GM23338 (cell line): Measurements from ENCODE around the gene SYK. TPM values are rescaled to one million over a fixed set of nuclear protein-coding genes. Genes with fewer than 3 reads are reported as not detected.

Experiments
- ATAC-seq: fragments of 200-7000 bp; cut with Tn5 transposase; 3 replicates; pipeline ENCODE4 v1.9.1; 2020
- DNase-seq: peaks from one replicate; pipeline ENCODE4 v3.0.0-alpha.2; 2015; ENCODE audit warnings: low spot score
- H2AFZ ChIP-seq: fragments of 200-600 bp; sonication (generic); 2 replicates; pipeline ENCODE4 v1.8.0; 2016; ENCODE audit warnings: antibody characterized with exemption, mild to moderate bottlenecking, moderate library complexity
- H3F3A ChIP-seq: fragments of 200-600 bp; sonication (generic); replicated peaks from 2 replicates; pipeline ENCODE4 v1.8.0; 2017; ENCODE audit warnings: antibody characterized with exemption, mixed run types, low read depth
- H3K27ac ChIP-seq: fragments of 200-600 bp; sonication (generic); 2 replicates; pipeline ENCODE4 v1.6.1; 2016; ENCODE audit warnings: low read depth
- H3K27me3 ChIP-seq: fragments of 200-600 bp; sonication (generic); 2 replicates; pipeline ENCODE4 v1.8.0; 2016; ENCODE audit warnings: mild to moderate bottlenecking, mixed run types, moderate library complexity; ENCODE audit not compliant: insufficient read depth
- H3K36me3 ChIP-seq: fragments of 200-600 bp; sonication (generic); 2 replicates; pipeline ENCODE4 v1.8.0; 2016; ENCODE audit warnings: mild to moderate bottlenecking; ENCODE audit not compliant: insufficient read depth
- H3K4me1 ChIP-seq: fragments of 200-600 bp; sonication (generic); 2 replicates; pipeline ENCODE4 v1.8.0; 2016; ENCODE audit warnings: mild to moderate bottlenecking, moderate library complexity; ENCODE audit not compliant: insufficient read depth
- H3K4me2 ChIP-seq: fragments of 200-600 bp; sonication (generic); 2 replicates; pipeline ENCODE4 v1.7.1; 2017; ENCODE audit warnings: mixed run types
- H3K4me3 ChIP-seq: fragments of 200-600 bp; sonication (generic); 2 replicates; pipeline ENCODE4 v1.6.1; 2016; ENCODE audit warnings: mixed run types
- H3K79me2 ChIP-seq: fragments of 200-600 bp; sonication (generic); replicated peaks from 2 replicates; pipeline ENCODE4 v1.8.0; 2017; ENCODE audit warnings: mild to moderate bottlenecking; ENCODE audit not compliant: insufficient read depth
- H3K9me2 ChIP-seq: fragments of 200-600 bp; sonication (generic); 2 replicates; pipeline ENCODE4 v1.8.0; 2017; ENCODE audit not compliant: insufficient read depth
- H4K20me1 ChIP-seq: fragments of 200-600 bp; sonication (generic); replicated peaks from 2 replicates; pipeline ENCODE4 v1.8.0; 2017; ENCODE audit warnings: mild to moderate bottlenecking; ENCODE audit not compliant: insufficient read depth
- H3K27ac Mint-ChIP-seq: 2 replicates; pipeline ENCODE4 v1.8.0; 2020; ENCODE audit warnings: inconsistent platforms, mild to moderate bottlenecking, moderate library complexity, mixed read lengths
- H3K27me3 Mint-ChIP-seq: 3 replicates; pipeline ENCODE4 v1.8.0; 2022; ENCODE audit warnings: low read depth, mild to moderate bottlenecking, moderate library complexity, mixed read lengths, inconsistent platforms; ENCODE audit not compliant: insufficient read depth, poor library complexity
- H3K36me3 Mint-ChIP-seq: 3 replicates; pipeline ENCODE4 v1.8.0; 2021; ENCODE audit warnings: low read depth, mild to moderate bottlenecking, inconsistent platforms, moderate library complexity, mixed read lengths
- H3K4me1 Mint-ChIP-seq: 3 replicates; pipeline ENCODE4 v1.8.0; 2020; ENCODE audit warnings: mild to moderate bottlenecking, inconsistent platforms, mixed read lengths
- H3K4me3 Mint-ChIP-seq: 3 replicates; pipeline ENCODE4 v1.8.0; 2021; ENCODE audit warnings: moderate library complexity, mild to moderate bottlenecking, inconsistent platforms, mixed read lengths
- H3K9me3 Mint-ChIP-seq: 3 replicates; pipeline ENCODE4 v1.8.0; 2020; ENCODE audit warnings: moderate library complexity, mild to moderate bottlenecking, inconsistent platforms, mixed read lengths
- CREB1 ChIP-seq: fragments of 250-450 bp; sonication (Bioruptor Pico); IDR thresholded peaks from 2 replicates; pipeline ENCODE4 v1.5.0; 2020; ENCODE audit warnings: low read depth, mild to moderate bottlenecking, moderate library complexity
- EZH2 ChIP-seq: fragments of 200-600 bp; sonication (generic); IDR thresholded peaks from one replicate; pipeline ENCODE4 v1.8.0; 2017; ENCODE audit warnings: antibody characterized with exemption, mild to moderate bottlenecking, low read depth; ENCODE audit not compliant: unreplicated experiment
- EZH2phosphoT487 ChIP-seq: fragments of 200-600 bp; sonication (generic); IDR thresholded peaks from one replicate; pipeline ENCODE4 v1.8.1; 2018; ENCODE audit warnings: antibody characterized with exemption; ENCODE audit not compliant: unreplicated experiment
- NANOG ChIP-seq: IDR thresholded peaks from 2 replicates; pipeline ENCODE4 v1.6.1; 2016; ENCODE audit warnings: antibody characterized with exemption, borderline replicate concordance
- POLR2AphosphoS5 ChIP-seq: IDR thresholded peaks from 2 replicates; pipeline ENCODE4 v1.6.1; 2016; ENCODE audit warnings: antibody characterized with exemption, low read depth
- STAT1 ChIP-seq: IDR thresholded peaks from one replicate; pipeline ENCODE4 v1.6.1; 2016; ENCODE audit warnings: antibody characterized with exemption; ENCODE audit not compliant: unreplicated experiment
- ZNF114 ChIP-seq: fragments of 250-450 bp; sonication (Bioruptor Pico); IDR thresholded peaks from 2 replicates; pipeline ENCODE4 v1.5.0; 2020; ENCODE audit warnings: mild to moderate bottlenecking, moderate library complexity
- ZNF331 ChIP-seq: fragments of 250-450 bp; sonication (Bioruptor Pico); IDR thresholded peaks from 2 replicates; pipeline ENCODE4 v1.5.0; 2020; ENCODE audit warnings: low read depth, mild to moderate bottlenecking, moderate library complexity
- polyA plus RNA-seq: library from polyadenylated mRNA; unstranded; fragments of >200 nt; fragmentation: Nextera tagmentation; extraction: Ambion mirVana; gene quantifications from 2 replicates; pipeline ENCODE4 v1.2.1, GENCODE V29; 2016
- total RNA-seq: library from RNA; depleted of rRNA; stranded (reverse); fragments of >200 nt; shearing (Covaris generic); gene quantifications from 2 replicates; pipeline ENCODE4 v1.2.3, GENCODE V29; 2014
- TF ChIP-seq, protein P1 (sequence below): IDR thresholded peaks from 2 replicates; pipeline ENCODE4 v1.6.1; 2016; ENCODE audit warnings: antibody characterized with exemption
- TF ChIP-seq, protein P2 (sequence below), 2 experiments: fragments of 200-600 bp in 1 of 2; sonication (generic) in 1 of 2; conservative IDR thresholded peaks; 2 replicates each; pipeline versions ENCODE4 v1.5.1 to v1.6.1; 2016 to 2017; ENCODE audit warnings: antibody characterized with exemption in 2 of 2, low read depth in 2 of 2, mild to moderate bottlenecking in 2 of 2, moderate library complexity in 1 of 2
- TF ChIP-seq, protein P3 (sequence below): IDR thresholded peaks from one replicate; pipeline ENCODE4 v1.6.1; 2018; ENCODE audit warnings: antibody characterized with exemption; ENCODE audit not compliant: unreplicated experiment

The SYK gene
- total and polyA plus RNA-seq, 2 experiments from 2014 or later, result 1.5 to 5.8 TPM

DNA sequence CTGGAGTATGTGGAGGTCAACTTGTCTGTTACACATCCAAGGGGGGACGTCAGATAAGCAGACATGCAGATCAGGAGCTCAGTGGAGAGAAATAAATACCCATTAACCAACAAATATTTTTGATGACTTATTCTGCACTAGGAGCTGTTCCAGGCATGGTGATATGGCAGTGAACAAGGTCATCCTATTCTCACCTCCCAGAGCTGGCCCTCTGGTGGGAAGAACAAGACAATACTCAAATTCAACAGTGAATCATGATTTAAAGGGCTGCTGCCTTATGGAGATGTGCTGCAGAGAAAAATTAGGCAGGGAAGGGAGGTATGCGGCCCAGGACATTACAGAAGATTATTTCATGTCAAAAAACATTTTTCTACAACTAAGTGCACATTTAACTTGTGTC is 36.5 kb downstream of the SYK start:
- Histone ChIP-seq H3K79me2 (no peaks in the 10 kb centered on the region), H2AFZ (no peak overlapping the region), H3F3A (peaks cover 16% of the 10 kb centered on the region), H3K4me3 (no peak overlapping the region), H3K36me3 (no peaks in the 10 kb centered on the region), H3K9me2 (peaks cover 14% of the 10 kb centered on the region), H3K27ac (no peak overlapping the region), H3K27me3 (no peaks in the 10 kb centered on the region), H3K4me1 (no peaks in the 10 kb centered on the region), H4K20me1 (no peaks in the 10 kb centered on the region), H3K4me2 (no peak overlapping the region)
- Mint-ChIP-seq H3K27ac (no peak overlapping the region), H3K4me1 (no peaks in the 10 kb centered on the region), H3K9me3 (no peaks in the 10 kb centered on the region), H3K36me3 (no peaks in the 10 kb centered on the region), H3K27me3 (no peaks in the 10 kb centered on the region), H3K4me3 (no peak overlapping the region)
- DNase-seq (peak; percentile 5), ATAC-seq (0 out of 3 replicates have a peak, but pooled peaks have one; percentile 34)
- TF ChIP-seq, protein P1, sequence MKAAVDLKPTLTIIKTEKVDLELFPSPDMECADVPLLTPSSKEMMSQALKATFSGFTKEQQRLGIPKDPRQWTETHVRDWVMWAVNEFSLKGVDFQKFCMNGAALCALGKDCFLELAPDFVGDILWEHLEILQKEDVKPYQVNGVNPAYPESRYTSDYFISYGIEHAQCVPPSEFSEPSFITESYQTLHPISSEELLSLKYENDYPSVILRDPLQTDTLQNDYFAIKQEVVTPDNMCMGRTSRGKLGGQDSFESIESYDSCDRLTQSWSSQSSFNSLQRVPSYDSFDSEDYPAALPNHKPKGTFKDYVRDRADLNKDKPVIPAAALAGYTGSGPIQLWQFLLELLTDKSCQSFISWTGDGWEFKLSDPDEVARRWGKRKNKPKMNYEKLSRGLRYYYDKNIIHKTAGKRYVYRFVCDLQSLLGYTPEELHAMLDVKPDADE, result no peak
- TF ChIP-seq, protein P2, sequence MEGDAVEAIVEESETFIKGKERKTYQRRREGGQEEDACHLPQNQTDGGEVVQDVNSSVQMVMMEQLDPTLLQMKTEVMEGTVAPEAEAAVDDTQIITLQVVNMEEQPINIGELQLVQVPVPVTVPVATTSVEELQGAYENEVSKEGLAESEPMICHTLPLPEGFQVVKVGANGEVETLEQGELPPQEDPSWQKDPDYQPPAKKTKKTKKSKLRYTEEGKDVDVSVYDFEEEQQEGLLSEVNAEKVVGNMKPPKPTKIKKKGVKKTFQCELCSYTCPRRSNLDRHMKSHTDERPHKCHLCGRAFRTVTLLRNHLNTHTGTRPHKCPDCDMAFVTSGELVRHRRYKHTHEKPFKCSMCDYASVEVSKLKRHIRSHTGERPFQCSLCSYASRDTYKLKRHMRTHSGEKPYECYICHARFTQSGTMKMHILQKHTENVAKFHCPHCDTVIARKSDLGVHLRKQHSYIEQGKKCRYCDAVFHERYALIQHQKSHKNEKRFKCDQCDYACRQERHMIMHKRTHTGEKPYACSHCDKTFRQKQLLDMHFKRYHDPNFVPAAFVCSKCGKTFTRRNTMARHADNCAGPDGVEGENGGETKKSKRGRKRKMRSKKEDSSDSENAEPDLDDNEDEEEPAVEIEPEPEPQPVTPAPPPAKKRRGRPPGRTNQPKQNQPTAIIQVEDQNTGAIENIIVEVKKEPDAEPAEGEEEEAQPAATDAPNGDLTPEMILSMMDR (conservative IDR thresholded peaks at IDR 0.05; ENCODE audit: low read depth in 2 of 2), result peak; percentile 22 to 25; a peak in 1 of 4 replicates

DNA sequence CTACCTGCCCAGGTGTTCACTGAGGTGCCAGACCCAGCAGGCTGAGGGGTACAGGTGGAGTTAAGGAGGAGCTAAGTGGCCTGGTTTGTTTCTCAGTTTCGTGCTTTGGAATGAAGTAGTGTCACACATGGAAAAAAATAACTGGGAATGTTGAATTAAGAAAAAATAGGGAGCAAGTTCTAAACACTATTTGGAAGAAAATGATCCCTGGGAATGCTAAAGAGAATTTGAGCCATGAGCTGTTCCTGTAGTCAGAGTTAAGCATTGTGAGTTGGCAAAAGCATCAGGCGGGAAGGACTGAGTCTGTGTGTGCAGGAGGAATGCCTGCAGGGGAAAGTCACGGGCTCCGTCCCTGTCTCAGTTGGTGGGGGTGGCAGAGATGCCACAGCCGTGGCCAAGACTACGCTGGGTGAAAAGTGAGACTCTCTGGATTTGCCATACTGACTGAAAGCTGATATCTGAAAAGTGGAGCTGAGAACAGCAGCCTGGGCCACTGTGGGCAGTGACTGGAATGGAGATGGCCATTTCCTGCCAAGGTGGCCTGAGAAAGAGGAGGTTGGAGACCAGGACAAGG is 37.0 kb downstream of the SYK start:
- Histone ChIP-seq H3K79me2 (no peaks in the 10 kb centered on the region), H4K20me1 (no peaks in the 10 kb centered on the region), H3K9me2 (peaks cover 14% of the 10 kb centered on the region), H2AFZ (no peak overlapping the region), H3K4me3 (no peak overlapping the region), H3K27ac (no peak overlapping the region), H3K4me2 (no peak overlapping the region), H3F3A (peaks cover 16% of the 10 kb centered on the region), H3K27me3 (no peaks in the 10 kb centered on the region), H3K4me1 (no peaks in the 10 kb centered on the region), H3K36me3 (no peaks in the 10 kb centered on the region)
- Mint-ChIP-seq H3K4me3 (no peak overlapping the region), H3K36me3 (no peaks in the 10 kb centered on the region), H3K4me1 (no peaks in the 10 kb centered on the region), H3K27ac (no peak overlapping the region), H3K27me3 (no peaks in the 10 kb centered on the region), H3K9me3 (no peaks in the 10 kb centered on the region)
- DNase-seq (no peak), ATAC-seq (no peak)
- TF ChIP-seq EZH2, result no peak
- TF ChIP-seq ZNF114 (CRISPR knock-in tag), result no peak
- TF ChIP-seq, protein P2 (conservative IDR thresholded peaks at IDR 0.05; ENCODE audit: low read depth in 2 of 2), result no peak
- TF ChIP-seq, protein P3, sequence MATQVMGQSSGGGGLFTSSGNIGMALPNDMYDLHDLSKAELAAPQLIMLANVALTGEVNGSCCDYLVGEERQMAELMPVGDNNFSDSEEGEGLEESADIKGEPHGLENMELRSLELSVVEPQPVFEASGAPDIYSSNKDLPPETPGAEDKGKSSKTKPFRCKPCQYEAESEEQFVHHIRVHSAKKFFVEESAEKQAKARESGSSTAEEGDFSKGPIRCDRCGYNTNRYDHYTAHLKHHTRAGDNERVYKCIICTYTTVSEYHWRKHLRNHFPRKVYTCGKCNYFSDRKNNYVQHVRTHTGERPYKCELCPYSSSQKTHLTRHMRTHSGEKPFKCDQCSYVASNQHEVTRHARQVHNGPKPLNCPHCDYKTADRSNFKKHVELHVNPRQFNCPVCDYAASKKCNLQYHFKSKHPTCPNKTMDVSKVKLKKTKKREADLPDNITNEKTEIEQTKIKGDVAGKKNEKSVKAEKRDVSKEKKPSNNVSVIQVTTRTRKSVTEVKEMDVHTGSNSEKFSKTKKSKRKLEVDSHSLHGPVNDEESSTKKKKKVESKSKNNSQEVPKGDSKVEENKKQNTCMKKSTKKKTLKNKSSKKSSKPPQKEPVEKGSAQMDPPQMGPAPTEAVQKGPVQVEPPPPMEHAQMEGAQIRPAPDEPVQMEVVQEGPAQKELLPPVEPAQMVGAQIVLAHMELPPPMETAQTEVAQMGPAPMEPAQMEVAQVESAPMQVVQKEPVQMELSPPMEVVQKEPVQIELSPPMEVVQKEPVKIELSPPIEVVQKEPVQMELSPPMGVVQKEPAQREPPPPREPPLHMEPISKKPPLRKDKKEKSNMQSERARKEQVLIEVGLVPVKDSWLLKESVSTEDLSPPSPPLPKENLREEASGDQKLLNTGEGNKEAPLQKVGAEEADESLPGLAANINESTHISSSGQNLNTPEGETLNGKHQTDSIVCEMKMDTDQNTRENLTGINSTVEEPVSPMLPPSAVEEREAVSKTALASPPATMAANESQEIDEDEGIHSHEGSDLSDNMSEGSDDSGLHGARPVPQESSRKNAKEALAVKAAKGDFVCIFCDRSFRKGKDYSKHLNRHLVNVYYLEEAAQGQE, result no peak
- no peak for TF ChIP-seq STAT1
- TF ChIP-seq NANOG, result no peak
- TF ChIP-seq POLR2AphosphoS5, result no peak
- TF ChIP-seq ZNF331 (CRISPR knock-in tag), result no peak
- no peak for TF ChIP-seq EZH2phosphoT487
- TF ChIP-seq, protein P1, result no peak
- TF ChIP-seq CREB1, result no peak
